HepG2 (cell line): ENCODE measurements around the gene FAM53B. TPM values are rescaled to one million over a fixed set of nuclear protein-coding genes. Genes with fewer than 3 reads are reported as not detected.

Experiments
- DNMT1 ChIP-seq: sonication (generic); formaldehyde crosslinking; IDR thresholded peaks from 2 replicates; pipeline ENCODE4 v1.5.1; 2020; ENCODE audit warnings: mild to moderate bottlenecking, missing genetic modification reagents
- HNRNPLL ChIP-seq: fragments of 200-400 bp; formaldehyde crosslinking; IDR thresholded peaks from 2 replicates; pipeline ENCODE4 v1.6.1; 2017; ENCODE audit warnings: mild to moderate bottlenecking, low read depth, low read length; ENCODE audit not compliant: poor library complexity, severe bottlenecking
- HNRNPUL1 ChIP-seq: fragments of 200-400 bp; formaldehyde crosslinking; IDR thresholded peaks from 2 replicates; pipeline ENCODE4 v1.6.1; 2017; ENCODE audit warnings: low read depth, mild to moderate bottlenecking, low read length, moderate library complexity
- HOXA3 ChIP-seq: sonication (generic); formaldehyde crosslinking; IDR thresholded peaks from 2 replicates; pipeline ENCODE4 v1.5.0; 2020; ENCODE audit warnings: missing genetic modification reagents
- RELA ChIP-seq: sonication (generic); formaldehyde crosslinking; IDR thresholded peaks from 2 replicates; pipeline ENCODE4 v1.4.0; 2020; ENCODE audit warnings: missing genetic modification reagents
- SOX13 ChIP-seq, 3 experiments: fragments of 450-650 bp in 1 of 3; sonication (generic) in 1 of 3; formaldehyde crosslinking in 1 of 3; IDR thresholded peaks in 2 of 3; conservative IDR thresholded peaks in 1 of 3; 2 replicates each; pipeline versions ENCODE4 v1.5.0 to v1.6.1; 2016 to 2020; ENCODE audit warnings: antibody characterized with exemption in 1 of 3, mild to moderate bottlenecking in 1 of 3, missing compliant biosample characterization in 1 of 3, missing genetic modification reagents in 1 of 3, moderate library complexity in 1 of 3
- TP53 ChIP-seq: sonication (generic); formaldehyde crosslinking; conservative IDR thresholded peaks from 2 replicates; pipeline ENCODE4 v1.4.0; 2020; ENCODE audit warnings: missing genetic modification reagents
- ZNF251 ChIP-seq: sonication (generic); formaldehyde crosslinking; IDR thresholded peaks from 2 replicates; pipeline ENCODE4 v1.9.0; 2021; ENCODE audit warnings: mild to moderate bottlenecking, missing genetic modification reagents
- ZNF274 ChIP-seq: sonication (generic); formaldehyde crosslinking; IDR thresholded peaks from 2 replicates; pipeline ENCODE4 v1.5.1; 2020; ENCODE audit warnings: mild to moderate bottlenecking, missing genetic modification reagents
- ZNF317 ChIP-seq: sonication (generic); formaldehyde crosslinking; IDR thresholded peaks from 2 replicates; pipeline ENCODE4 v1.5.0; 2020; ENCODE audit warnings: mild to moderate bottlenecking, missing genetic modification reagents
- ZNF337 ChIP-seq: sonication (generic); formaldehyde crosslinking; IDR thresholded peaks from 2 replicates; pipeline ENCODE4 v1.5.1; 2020; ENCODE audit warnings: missing genetic modification reagents, low read depth, mild to moderate bottlenecking, borderline replicate concordance
- ZNF547 ChIP-seq: sonication (generic); formaldehyde crosslinking; IDR thresholded peaks from 2 replicates; pipeline ENCODE4 v1.5.1; 2020; ENCODE audit warnings: mild to moderate bottlenecking, missing genetic modification reagents
- ZNF614 ChIP-seq: IDR thresholded peaks from 2 replicates; pipeline ENCODE4 v1.6.1; 2018; ENCODE audit warnings: missing biosample characterization, missing genetic modification reagents, inconsistent platforms, borderline replicate concordance
- ZNF75D ChIP-seq: sonication (generic); formaldehyde crosslinking; IDR thresholded peaks from 2 replicates; pipeline ENCODE4 v1.8.1; 2023; ENCODE audit warnings: missing genetic modification reagents, mild to moderate bottlenecking, borderline replicate concordance
- ZNF788 ChIP-seq: sonication (generic); formaldehyde crosslinking; IDR thresholded peaks from 2 replicates; pipeline ENCODE4 v1.5.0; 2020; ENCODE audit warnings: mild to moderate bottlenecking, missing genetic modification reagents, borderline replicate concordance
- ZSCAN20 ChIP-seq: sonication (generic); formaldehyde crosslinking; IDR thresholded peaks from 2 replicates; pipeline ENCODE4 v1.4.0; 2020; ENCODE audit warnings: missing genetic modification reagents, mild to moderate bottlenecking, borderline replicate concordance
- polyA plus RNA-seq, 8 experiments: library from polyadenylated mRNA; depleted of rRNA in 3 of 8; stranded (reverse) in 7 of 8; unstranded in 1 of 8; fragments of >200 nt; fragmentation: Illumina TruSeq in 4 of 8; extraction: Trizol in 4 of 8; gene quantifications; 2 replicates each; pipeline versions ENCODE4 v1.2.1 to v1.2.3, GENCODE V29; 2011 to 2016; ENCODE audit warnings: low read depth in 4 of 8, missing spikeins in 1 of 8, mixed read lengths in 1 of 8; ENCODE audit not compliant: insufficient read depth in 1 of 8
- total RNA-seq, 5 experiments: library from RNA; depleted of rRNA; stranded (reverse); fragments of >200 nt; fragmentation: Illumina TruSeq; extraction: Trizol; gene quantifications; 2 replicates each; pipeline ENCODE4 v1.2.3, GENCODE V29; 2016; ENCODE audit warnings: low read depth in 1 of 5
- TF ChIP-seq, protein P1 (sequence below): IDR thresholded peaks from 2 replicates; pipeline ENCODE4 v1.6.1; 2018; ENCODE audit warnings: missing genetic modification reagents
- TF ChIP-seq, protein P2 (sequence below): sonication (generic); formaldehyde crosslinking; IDR thresholded peaks from 2 replicates; pipeline ENCODE4 v1.4.0; 2020; ENCODE audit warnings: mild to moderate bottlenecking, missing genetic modification reagents, borderline replicate concordance
- TF ChIP-seq, protein P3 (sequence below): sonication (generic); formaldehyde crosslinking; IDR thresholded peaks from 2 replicates; pipeline ENCODE4 v1.4.0; 2020; ENCODE audit warnings: missing genetic modification reagents, low read depth, mild to moderate bottlenecking, borderline replicate concordance
- TF ChIP-seq, protein P4 (sequence below): sonication (generic); formaldehyde crosslinking; conservative IDR thresholded peaks from 2 replicates; pipeline ENCODE4 v1.4.0; 2020; ENCODE audit warnings: missing genetic modification reagents
- TF ChIP-seq, protein P5 (sequence below): sonication (generic); formaldehyde crosslinking; IDR thresholded peaks from 2 replicates; pipeline ENCODE4 v1.4.0; 2020; ENCODE audit warnings: missing genetic modification reagents, borderline replicate concordance

Gene FAM53B
- total and polyA plus RNA-seq, 2 of the 13 experiments (the other 11 are each of a cell fraction or from before 2014, with no cell fraction given): 6.4 to 19.3 TPM

DNA sequence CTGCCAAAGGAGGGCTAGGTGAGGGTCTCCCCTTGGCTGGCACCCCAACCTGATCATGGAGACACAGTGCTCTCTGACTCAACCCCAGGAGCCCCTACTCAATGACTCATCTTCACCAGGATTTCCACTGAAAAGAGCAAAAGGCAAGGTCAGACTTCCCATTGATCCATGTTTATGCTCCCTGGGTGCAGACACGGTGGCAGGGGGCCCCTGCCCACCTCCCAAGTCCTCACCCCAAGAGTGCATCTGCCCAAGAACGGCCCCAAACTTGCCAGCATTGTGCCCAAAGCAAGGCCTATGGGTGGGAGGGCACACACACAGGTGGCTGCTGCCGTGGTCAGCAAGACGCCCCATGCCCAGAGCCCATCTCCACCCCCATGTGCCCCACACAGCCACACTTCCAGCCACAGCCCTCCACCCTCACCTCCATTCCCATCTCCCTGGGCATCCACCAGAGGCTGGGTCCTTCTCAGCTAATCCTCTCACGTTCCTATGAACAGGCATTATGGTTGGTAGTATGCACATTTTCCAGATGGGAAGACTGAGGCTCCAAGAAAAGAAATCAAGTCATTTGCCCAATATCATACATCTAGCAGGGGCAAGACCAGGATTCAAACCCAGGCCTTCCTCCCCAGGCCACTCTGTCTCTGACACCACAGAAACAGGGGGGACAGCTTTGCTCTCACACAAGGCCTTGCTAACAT, 31.3 kb downstream of the FAM53B start (continued):
- TF ChIP-seq, protein P1, sequence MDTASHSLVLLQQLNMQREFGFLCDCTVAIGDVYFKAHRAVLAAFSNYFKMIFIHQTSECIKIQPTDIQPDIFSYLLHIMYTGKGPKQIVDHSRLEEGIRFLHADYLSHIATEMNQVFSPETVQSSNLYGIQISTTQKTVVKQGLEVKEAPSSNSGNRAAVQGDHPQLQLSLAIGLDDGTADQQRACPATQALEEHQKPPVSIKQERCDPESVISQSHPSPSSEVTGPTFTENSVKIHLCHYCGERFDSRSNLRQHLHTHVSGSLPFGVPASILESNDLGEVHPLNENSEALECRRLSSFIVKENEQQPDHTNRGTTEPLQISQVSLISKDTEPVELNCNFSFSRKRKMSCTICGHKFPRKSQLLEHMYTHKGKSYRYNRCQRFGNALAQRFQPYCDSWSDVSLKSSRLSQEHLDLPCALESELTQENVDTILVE (CRISPR knock-in tag): no peak
- TF ChIP-seq TP53 (CRISPR knock-in tag) (no peak), HOXA3 (CRISPR knock-in tag) (0 out of 2 replicates have a peak, but pooled peaks have one; percentile 27), RELA (CRISPR knock-in tag) (no peak), ZNF317 (CRISPR knock-in tag) (no peak), DNMT1 (CRISPR knock-in tag) (no peak), ZNF788 (no peak), HNRNPUL1 (no peak), ZNF251 (CRISPR knock-in tag) (no peak), ZSCAN20 (CRISPR knock-in tag) (no peak), SOX13 (IDR thresholded peaks at IDR 0.05) (no peak), SOX13 (CRISPR knock-in tag; conservative IDR thresholded peaks at IDR 0.05 in 1 of 2, IDR thresholded peaks at IDR 0.05 in 1 of 2) (no peak), HNRNPLL (no peak), ZNF337 (CRISPR knock-in tag) (no peak), ZNF614 (CRISPR knock-in tag) (no peak), ZNF547 (CRISPR knock-in tag) (no peak), ZNF274 (CRISPR knock-in tag) (no peak), ZNF75D (CRISPR knock-in tag) (no peak)
- TF ChIP-seq, protein P2, sequence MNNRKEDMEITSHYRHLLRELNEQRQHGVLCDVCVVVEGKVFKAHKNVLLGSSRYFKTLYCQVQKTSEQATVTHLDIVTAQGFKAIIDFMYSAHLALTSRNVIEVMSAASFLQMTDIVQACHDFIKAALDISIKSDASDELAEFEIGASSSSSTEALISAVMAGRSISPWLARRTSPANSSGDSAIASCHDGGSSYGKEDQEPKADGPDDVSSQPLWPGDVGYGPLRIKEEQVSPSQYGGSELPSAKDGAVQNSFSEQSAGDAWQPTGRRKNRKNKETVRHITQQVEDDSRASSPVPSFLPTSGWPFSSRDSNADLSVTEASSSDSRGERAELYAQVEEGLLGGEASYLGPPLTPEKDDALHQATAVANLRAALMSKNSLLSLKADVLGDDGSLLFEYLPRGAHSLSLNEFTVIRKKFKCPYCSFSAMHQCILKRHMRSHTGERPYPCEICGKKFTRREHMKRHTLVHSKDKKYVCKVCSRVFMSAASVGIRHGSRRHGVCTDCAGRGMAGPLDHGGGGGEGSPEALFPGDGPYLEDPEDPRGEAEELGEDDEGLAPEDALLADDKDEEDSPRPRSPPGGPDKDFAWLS (CRISPR knock-in tag): no peak
- TF ChIP-seq, protein P3, sequence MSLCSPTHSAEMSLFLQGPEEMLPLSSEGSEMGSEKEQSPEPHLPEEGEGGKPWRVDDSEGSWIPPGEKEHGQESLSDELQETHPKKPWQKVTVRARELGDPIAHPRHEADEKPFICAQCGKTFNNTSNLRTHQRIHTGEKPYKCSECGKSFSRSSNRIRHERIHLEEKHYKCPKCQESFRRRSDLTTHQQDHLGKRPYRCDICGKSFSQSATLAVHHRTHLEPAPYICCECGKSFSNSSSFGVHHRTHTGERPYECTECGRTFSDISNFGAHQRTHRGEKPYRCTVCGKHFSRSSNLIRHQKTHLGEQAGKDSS (CRISPR knock-in tag): peak; percentile 68; the same call in 1 of the 2 replicates
- TF ChIP-seq, protein P4, sequence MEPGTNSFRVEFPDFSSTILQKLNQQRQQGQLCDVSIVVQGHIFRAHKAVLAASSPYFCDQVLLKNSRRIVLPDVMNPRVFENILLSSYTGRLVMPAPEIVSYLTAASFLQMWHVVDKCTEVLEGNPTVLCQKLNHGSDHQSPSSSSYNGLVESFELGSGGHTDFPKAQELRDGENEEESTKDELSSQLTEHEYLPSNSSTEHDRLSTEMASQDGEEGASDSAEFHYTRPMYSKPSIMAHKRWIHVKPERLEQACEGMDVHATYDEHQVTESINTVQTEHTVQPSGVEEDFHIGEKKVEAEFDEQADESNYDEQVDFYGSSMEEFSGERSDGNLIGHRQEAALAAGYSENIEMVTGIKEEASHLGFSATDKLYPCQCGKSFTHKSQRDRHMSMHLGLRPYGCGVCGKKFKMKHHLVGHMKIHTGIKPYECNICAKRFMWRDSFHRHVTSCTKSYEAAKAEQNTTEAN: no peak
- TF ChIP-seq, protein P5, sequence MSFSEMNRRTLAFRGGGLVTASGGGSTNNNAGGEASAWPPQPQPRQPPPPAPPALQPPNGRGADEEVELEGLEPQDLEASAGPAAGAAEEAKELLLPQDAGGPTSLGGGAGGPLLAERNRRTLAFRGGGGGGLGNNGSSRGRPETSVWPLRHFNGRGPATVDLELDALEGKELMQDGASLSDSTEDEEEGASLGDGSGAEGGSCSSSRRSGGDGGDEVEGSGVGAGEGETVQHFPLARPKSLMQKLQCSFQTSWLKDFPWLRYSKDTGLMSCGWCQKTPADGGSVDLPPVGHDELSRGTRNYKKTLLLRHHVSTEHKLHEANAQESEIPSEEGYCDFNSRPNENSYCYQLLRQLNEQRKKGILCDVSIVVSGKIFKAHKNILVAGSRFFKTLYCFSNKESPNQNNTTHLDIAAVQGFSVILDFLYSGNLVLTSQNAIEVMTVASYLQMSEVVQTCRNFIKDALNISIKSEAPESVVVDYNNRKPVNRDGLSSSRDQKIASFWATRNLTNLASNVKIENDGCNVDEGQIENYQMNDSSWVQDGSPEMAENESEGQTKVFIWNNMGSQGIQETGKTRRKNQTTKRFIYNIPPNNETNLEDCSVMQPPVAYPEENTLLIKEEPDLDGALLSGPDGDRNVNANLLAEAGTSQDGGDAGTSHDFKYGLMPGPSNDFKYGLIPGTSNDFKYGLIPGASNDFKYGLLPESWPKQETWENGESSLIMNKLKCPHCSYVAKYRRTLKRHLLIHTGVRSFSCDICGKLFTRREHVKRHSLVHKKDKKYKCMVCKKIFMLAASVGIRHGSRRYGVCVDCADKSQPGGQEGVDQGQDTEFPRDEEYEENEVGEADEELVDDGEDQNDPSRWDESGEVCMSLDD (CRISPR knock-in tag): peak; percentile 64; the same call in 1 of the 2 replicates
